Coronary artery (tissue), 2 donors: ENCODE measurements around the gene EIF2B4.
"Not testable (repeated sequence)": the region's sequence is repeated elsewhere in the genome, so short reads cannot be mapped to it uniquely, and the experiment has no call there.

Source experiments
- DNase-seq: peaks from one replicate; pipeline ENCODE4 v3.0.0-alpha.2; 2017; ENCODE audit warnings: low spot score
- H3K27ac ChIP-seq, 2 donors: fragments of 200-600 bp; sonication (generic); one replicate each; pipeline ENCODE4 v1.5.1; 2016 to 2019
- H3K4me3 ChIP-seq: fragments of 200-600 bp; sonication (generic); 2 replicates; pipeline ENCODE4 v1.5.1; 2016; ENCODE audit warnings: mild to moderate bottlenecking, moderate library complexity
- TF ChIP-seq, protein P1 (sequence below): fragments of 200-600 bp; sonication (generic); IDR thresholded peaks from one replicate; pipeline ENCODE4 v1.5.1; 2019; ENCODE audit warnings: antibody characterized with exemption

EIF2B4 gene

DNA sequence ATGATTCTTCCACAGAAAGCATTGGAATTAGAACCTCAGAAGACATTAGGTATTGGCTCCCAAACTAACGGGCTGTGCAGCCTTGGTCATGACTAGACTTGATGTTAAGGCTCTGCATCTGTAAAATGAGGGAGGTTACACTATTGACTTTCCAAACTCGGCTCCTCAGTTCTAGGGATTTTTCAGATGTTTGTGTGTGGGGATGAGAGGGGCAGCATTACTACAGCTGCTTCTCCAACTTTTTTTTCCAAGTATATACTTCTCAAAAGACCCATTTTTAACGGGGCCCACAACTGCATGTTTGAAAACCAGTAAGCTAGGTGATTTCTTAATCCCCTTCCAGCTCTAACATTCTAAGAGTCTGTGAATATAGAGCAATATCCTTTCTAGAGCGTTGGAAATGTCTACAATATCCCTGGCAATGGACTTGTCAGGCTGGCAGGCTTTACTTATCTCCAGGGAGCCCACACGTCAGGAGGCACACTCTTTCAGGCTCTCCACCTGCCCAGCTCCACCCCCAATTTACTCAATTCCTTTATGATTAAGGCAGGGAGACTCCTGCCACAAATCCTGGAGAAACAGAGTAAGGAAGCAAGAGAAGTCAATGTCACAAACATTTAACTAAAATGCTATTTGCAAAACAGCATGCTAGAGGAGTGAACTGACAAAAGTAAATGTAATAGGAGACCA is 46.4 kb downstream of the EIF2B4 start:
- Histone ChIP-seq H3K27ac (peak overlapping the region; percentile 91 to 95), H3K4me3 (peak overlapping the region; percentile 90)
- no peak for DNase-seq
- TF ChIP-seq, protein P1, sequence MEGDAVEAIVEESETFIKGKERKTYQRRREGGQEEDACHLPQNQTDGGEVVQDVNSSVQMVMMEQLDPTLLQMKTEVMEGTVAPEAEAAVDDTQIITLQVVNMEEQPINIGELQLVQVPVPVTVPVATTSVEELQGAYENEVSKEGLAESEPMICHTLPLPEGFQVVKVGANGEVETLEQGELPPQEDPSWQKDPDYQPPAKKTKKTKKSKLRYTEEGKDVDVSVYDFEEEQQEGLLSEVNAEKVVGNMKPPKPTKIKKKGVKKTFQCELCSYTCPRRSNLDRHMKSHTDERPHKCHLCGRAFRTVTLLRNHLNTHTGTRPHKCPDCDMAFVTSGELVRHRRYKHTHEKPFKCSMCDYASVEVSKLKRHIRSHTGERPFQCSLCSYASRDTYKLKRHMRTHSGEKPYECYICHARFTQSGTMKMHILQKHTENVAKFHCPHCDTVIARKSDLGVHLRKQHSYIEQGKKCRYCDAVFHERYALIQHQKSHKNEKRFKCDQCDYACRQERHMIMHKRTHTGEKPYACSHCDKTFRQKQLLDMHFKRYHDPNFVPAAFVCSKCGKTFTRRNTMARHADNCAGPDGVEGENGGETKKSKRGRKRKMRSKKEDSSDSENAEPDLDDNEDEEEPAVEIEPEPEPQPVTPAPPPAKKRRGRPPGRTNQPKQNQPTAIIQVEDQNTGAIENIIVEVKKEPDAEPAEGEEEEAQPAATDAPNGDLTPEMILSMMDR, result no peak

DNA sequence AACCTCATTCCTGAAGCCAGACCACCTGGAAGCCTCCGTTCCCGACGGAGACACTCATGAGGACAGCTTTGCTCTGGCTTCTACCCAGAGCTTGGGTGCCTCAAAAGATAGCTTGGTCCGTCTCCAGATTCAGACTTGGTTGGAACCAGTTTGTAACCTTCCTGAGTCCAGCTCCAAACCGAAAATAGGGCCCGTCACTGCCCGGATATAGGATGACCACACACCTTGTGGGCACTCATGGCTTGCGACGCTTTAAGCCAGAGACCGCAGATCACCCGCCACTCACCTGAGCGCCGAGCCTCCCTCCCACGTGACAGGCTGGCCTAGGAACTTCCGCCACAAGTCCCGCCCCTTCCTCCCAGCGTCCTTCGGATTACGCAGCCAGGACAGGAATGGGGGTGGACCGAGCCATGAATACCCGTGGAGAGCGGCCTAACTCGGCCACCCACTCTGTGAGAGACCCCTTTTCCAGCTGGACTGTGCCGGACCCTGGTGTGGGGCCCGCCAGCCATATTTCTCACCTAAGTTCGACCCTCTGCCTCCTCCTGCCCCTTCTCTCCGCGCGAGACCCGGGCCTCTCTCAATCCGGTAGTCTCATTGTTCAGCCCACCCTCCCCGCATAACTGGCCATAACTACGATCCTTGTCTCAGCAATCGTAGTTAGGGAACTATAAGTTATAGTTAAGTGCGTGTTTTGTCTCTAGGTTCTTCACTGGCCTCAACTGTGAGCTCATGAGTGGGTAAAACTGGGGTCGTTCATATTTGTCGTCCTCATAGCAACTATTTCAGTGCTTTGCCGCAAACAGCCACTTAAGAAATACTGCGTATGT is 47.2 kb downstream of the EIF2B4 start, which contains the start of gene MPV17:
Gene MPV17, minus strand, starts transcription at position 332 of the 830 bp plus-strand sequence. CDS start 580 bp downstream, outside the sequence.
- peak within 1 kb of the TSS; percentile 91 to 95 for H3K27ac ChIP-seq
- TF ChIP-seq, protein P1, result no peak
- peak within 1 kb of the TSS; percentile 90 for H3K4me3 ChIP-seq
- DNase-seq, result peak; percentile 92

DNA sequence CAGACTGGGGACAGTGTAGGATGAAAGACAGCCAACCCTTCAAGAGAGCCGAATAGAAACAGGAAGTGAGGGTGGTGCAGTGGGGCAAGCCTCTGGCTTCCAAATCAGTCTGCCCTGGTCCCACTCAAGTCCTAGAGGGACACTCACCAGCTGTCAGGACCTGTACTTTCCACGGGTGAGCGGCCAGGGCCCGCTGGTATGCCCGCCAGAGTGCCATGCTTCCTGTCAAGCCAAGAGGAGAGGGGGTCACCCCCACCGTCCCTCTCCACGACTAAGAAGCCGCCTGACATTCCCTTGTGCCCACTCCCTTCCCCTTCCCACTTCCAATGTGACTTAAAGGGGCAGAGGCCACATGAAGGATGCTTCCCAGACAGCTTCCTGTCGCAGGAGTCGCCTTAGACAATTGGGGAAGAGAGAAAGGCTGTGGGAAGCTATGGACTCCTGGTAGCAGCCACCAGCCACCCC is 47.8 kb downstream of the EIF2B4 start:
- TF ChIP-seq, protein P1, result no peak
- H3K4me3 ChIP-seq, result peak overlapping the region; percentile 90
- DNase-seq, result no peak
- H3K27ac ChIP-seq, result peak overlapping the region; percentile 91 to 95

DNA sequence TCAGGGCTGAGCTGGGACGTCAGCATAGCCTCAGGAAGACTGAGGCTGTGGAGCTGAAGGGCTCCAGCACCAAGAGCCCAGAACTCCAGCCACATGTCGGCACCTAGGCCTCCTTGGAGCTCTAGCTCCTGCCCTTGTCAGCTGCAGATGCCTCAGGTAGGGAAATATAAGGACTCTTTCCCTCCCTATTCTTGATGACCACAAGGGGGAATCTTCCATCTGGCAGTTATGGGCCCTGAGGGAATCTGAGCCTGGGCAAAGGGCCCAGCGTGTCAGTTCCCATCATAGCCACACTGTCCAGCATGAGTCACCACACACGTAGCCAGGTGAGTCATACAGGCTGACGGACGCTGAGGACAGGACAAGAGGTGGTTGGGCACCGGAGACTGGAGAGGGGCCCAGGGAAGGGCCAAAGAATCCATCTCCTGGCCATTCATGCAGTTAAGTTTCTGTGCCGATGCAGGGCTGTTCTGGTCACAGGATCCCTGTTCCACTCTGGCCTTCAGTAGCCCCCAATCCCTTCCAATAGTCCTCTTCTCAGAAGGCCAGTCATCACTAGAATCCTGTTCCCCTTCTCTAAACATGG is 49.1 kb downstream of the EIF2B4 start:
- TF ChIP-seq, protein P1, result no peak
- Histone ChIP-seq H3K4me3 (no peak overlapping the region), H3K27ac (no peak overlapping the region)
- DNase-seq, result no peak

DNA sequence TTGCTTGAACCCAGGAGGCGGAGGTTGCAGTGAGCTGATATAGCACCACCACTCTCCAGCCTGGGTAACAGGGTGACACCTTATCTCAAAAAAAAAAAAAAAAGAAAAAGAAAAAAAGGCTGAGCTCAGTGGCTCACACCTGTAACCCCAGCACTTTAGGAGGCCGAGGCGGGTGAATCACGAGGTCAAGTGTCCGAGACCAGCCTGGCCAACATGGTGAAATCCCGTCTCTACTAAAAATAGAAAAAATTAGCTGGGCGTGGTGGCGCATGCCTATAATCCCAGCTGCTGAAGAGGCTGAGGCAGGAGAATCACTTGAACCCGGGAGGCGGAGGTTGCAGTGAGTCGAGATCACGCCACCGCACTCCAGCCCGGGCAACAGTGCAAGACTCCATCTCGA is 50.3 kb downstream of the EIF2B4 start:
- H3K4me3 ChIP-seq, H3K27ac ChIP-seq, DNase-seq: not testable (repeated sequence)

DNA sequence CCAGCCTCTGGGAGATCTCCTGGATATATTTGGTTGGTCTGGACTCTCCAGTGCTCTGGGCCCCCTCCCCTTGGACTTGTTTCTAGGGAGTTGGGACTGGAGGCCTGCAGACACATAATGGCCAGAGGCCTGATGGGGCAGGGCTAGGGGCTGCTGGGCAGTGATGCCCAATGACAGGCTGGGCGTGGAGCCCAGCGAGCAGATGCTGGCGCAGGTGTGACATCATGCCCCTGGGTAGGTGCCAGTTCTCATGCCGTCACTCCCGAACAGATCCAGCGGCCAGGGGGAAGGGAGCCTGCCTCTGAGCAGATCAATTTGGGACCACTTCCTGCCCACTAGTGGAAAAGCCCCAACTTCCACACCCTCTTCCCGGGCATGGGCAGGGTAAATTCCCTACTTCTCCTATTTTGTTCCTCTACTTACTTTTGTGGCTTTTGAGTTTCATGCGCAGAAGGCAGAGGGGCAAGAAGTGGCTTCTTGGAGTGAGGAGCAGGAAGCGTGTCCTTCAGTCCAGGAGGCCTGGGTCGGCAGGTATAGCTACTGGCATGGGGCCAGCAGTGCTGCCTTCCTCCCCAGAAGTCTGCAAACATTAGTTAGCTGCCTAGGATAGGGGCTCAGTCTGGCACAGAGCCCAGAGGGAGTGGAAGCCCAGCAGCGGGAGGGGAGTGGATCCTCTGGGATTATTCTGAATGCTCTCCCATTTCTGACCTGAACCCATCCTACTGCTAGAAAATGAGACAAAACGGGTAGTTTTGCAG is 53.3 kb downstream of the EIF2B4 start:
- TF ChIP-seq, protein P1, result no peak
- no peak for DNase-seq
- Histone ChIP-seq H3K4me3 (no peak overlapping the region), H3K27ac (no peak overlapping the region)

DNA sequence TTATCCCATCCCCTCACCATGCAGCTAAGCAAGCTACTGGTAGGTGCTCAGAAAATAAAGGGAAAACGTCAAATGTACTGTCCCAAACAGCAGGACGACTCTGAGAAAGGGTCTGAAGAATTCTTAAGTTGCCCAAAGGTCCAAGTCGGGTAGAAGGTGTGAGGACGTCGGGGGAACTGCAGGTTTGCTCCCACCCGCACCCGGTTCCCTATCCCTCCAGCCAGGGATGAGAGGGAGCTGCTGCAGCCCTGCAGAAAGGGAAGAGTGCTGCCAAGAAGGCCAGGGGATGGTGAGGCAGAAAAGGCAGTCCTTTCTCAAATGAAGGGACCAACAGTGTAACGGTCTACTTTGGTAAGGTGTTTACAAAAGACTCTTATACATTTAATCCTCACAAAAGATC is 55.0 kb downstream of the EIF2B4 start:
- TF ChIP-seq, protein P1, result no peak
- H3K4me3 ChIP-seq, result no peak overlapping the region
- no peak overlapping the region for H3K27ac ChIP-seq
- DNase-seq, result no peak
